ENCODE data around the gene STAT4.

GRCh38 chr2:191128911-191129304, 21.9 kb downstream of the STAT4 start:
- no peak for TF ChIP-seq POLR2AphosphoS5 (IDR thresholded peaks at IDR 0.05)
- no peak for TF ChIP-seq CTCF (IDR thresholded peaks at IDR 0.05)
- no peak for TF ChIP-seq POLR2A (IDR thresholded peaks at IDR 0.05)
